ENCODE data around the gene DENND4A.
"Not testable (repeated sequence)": the region's sequence is repeated elsewhere in the genome, so short reads cannot be mapped to it uniquely, and the experiment has no call there.

Gene DENND4A

GRCh38 chr15:65818927-65819562 is 27.0 kb upstream of the DENND4A start:
- DNase-seq: no peak

DNA sequence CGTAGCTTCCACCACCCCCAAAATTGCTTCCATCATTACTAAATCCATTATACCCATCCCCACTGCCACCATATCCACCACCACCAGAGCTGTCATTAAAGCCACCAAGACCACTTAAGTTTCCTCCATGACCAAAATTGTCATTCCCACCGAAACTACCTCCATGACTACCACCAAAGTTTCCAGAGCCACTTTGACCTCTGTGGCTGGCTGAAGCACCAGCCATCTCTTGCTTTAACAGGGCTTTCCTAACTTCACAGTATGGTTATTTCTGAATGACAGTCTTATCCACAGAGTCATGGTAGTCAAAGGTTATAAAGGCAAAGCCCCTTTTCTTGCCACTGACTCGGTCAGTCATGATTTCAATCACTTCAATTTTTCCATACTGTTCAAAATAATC is 24.3 kb upstream of the DENND4A start:
- no peak for DNase-seq

DNA sequence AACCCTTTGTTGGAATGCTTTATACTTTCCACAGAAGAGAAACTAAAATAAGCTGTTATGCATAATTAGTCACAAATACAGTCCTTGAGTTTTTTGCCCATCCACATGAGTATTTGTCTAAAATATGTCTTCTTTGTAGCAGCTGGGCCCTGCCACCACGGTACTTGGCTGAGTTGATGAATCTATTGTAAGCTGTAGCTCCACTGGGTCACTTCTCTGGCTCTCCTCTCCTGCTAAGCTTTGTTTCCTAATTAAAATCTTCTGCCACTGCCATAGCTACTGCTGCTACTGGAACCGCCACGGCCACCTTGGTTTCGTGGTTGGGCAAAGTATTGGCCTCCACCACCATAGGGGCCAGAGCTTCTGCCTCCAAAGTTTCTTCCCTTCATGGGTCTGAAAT is 23.9 kb upstream of the DENND4A start:
- not testable (repeated sequence) for DNase-seq

DNA sequence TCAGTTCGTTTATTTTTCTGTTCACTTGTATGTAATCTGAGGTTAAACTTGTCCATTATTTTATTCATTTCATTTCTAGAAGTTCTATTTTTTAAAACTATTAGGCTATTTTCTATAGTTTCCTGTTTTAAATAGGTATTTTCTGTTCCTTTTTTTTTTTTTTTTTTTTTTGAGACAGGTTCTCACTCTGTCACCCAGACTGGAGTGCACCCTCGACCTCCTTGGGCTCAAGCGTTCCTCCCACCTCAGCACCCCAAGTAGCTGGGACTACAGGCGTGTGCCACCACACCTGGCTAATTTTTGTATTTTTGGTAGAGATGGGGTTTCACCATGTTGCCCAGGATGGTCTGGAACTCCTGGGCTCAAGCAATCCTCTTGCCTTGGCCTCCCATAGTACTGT is 22.2 kb upstream of the DENND4A start:
- not testable (repeated sequence) for DNase-seq

DNA sequence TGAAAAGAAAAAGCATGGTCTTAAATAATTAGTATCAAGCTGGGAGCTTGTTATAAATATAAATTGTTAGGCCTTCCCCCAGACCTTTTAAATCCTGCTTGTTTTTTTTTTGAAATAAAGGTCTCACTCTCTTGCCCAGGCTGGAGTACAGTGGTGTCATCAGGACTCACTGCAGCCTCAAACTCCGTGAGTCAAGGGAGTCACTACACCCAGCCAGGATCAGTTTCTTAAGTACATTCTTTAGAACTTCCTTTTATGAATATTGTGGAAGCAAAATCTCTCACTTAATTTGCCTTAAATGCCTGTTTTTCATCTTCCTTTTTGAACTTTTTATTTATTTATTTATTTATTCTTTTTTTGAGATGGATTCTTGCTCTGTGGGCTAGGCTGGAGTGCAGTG is 20.8 kb upstream of the DENND4A start:
- no peak for DNase-seq

DNA sequence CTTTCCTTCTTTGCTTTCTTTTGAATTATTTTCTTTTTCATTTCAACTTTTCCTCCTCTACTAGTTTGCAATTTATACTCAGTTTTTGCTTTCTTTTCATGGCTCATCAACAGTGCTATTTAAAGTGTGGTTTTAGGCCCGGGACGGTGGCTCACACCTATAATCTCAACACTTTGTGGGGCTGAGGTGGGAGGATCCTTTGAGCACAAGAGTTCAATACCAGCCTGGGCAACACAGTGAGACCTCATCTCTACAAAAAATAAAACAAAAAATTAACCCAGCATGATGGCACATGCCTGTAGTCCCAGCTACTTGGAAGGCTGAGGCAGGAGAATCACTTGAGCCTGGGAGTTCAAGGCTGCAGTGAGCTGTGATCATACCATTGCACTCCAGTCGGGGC is 20.4 kb upstream of the DENND4A start:
- no peak for DNase-seq

DNA sequence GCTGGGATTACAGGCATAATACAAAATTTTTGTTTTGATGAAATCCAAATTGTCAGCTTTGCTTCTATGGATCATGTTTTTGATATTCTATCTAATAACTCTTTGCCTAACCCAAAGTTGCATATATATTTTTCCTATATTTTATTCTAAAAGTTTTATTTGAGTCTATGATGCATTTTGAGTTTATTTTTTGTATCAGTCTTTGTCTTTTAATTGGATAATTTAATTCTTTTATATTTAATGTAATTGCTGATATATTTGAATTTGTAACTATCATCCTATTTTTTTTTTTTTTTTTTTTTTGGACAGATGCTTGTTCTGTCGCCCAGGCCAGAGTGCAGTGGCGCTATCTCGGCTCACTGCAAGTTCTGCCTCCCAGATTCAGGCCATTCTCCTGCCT is 19.7 kb upstream of the DENND4A start:
- DNase-seq: no peak

GRCh38 chr15:65811011-65811733 is 19.1 kb upstream of the DENND4A start:
- DNase-seq: not testable (repeated sequence)

GRCh38 chr15:65806397-65806796 is 14.3 kb upstream of the DENND4A start:
- DNase-seq: no peak

DNA sequence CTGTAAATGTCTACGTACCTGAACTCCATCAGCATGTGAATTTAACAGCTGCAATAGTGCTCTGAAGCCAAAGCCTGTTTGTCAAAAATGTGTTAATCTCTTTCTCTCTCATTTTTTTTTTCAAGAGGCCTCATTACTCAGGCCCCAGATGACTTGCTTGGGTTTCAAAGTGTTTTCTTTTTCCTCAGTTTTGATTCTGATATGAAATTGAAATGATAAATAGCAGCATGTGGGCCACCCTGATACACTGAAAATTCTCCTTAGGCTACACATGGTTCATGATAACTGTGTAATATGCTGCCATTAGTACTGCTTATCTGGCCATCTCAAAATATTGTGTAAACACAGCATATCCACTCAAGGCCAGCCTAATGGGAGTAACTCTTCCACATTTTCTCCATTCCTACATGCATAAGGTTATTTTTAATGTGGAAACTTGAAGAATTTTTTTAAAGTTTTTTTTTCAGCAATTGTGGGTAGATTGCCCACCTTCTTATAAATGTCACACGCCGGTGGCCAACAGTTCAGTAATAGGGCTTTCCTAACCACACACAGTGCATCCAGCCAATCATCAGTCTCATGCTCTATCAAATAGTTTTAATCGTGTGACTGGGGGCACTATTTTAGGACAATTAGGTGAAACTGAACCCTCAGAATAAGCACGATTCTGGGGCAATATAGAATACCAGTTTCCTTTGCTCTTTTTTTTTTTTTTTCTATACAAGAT is 13.1 kb upstream of the DENND4A start:
- no peak for DNase-seq

GRCh38 chr15:65804252-65804931 is 12.3 kb upstream of the DENND4A start:
- no peak for DNase-seq

DNA sequence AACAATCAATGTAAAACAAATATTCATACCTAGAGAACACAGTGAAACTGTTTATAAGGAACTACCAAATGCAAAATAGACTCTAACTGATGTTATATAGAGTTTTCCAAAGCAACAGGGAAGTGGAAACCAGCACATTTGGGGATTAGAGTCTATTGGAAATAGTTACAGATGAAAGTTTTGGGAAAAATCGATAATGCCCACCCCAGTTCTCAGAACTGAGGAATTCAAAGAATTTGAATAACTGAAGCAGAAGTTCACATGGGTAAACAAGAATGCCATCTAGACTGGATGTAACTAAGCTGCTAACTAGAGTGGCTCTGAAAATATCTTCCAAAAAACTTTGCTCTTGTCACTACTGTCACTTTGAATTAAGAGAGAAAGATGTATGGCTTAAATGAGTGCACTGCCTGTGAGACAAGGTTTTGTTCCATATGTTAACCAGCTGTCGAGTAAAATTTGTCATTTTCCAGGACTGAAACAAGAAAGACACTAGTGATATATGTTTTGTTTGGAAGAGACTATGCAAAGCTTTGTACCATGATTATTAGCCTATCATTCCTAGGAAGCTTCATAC is 9.2 kb upstream of the DENND4A start:
- DNase-seq: no peak

DNA sequence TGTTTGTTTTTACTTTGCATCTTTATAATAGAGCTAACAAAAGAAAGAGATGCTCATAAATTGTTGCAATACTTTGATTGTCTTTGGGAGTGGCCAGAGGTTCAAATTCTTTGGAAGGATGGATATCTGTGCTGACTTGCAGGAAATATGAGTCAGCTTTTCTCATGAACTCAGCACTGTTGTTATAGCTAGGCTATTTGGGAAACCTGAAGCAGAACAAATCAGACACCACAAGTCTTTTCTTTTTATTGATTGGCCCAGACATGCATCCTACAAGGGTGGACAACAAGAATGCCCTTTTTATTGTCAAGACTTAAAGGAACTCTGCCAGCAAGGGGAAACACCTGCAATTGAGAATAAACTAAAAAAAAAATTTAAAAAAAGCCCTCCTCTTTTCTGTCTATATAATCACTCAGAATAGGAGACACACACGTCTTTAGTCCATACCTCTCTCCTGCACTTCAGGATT is 4.6 kb upstream of the DENND4A start:
- DNase-seq: no peak

GRCh38 chr15:65795663-65796216 is 3.6 kb upstream of the DENND4A start:
- no peak for DNase-seq

- DNase-seq: no peak
Observed at GRCh38 chr15:65793818-65794104, 1.7 kb upstream of the DENND4A start.

DNA sequence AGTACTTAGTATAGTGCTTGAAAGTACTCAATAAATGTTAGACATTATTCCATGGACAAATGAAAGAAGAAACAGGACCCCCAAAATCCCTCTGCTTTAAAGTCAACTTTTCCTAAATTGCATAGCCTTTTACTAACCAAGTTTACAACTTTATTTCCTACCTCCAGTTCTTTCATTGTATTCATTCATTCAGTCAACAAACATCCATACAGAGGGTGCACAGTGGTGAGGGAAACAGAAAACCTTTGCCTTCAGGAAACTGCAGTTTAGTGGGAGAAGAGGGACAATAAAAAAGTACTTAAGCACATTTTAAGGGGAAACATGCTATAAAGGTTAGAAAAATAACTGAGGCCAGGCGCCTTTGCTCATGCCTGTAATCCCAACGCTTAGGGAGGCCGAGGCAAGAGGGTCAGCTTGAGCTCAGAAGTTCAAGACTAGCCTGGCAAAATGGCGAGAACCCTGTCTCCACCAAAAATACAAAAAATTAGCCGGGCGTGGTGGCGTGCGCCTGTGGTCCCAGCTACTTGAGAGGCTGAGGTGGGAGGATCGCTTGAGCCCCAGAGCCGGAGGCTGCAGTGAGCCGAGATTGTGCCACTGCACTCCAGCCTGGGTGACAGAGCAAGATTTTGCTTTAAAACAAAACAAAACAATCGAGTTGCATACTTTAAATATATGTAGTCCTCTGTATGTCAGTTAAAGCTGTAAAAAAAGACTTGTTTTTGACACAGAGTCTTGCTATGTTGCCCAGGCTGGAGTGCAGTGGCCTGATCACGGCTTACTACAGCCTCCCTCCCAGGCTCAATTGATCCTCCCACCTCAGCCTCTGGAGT is 1.1 kb upstream of the DENND4A start:
- DNase-seq: no peak

DNA sequence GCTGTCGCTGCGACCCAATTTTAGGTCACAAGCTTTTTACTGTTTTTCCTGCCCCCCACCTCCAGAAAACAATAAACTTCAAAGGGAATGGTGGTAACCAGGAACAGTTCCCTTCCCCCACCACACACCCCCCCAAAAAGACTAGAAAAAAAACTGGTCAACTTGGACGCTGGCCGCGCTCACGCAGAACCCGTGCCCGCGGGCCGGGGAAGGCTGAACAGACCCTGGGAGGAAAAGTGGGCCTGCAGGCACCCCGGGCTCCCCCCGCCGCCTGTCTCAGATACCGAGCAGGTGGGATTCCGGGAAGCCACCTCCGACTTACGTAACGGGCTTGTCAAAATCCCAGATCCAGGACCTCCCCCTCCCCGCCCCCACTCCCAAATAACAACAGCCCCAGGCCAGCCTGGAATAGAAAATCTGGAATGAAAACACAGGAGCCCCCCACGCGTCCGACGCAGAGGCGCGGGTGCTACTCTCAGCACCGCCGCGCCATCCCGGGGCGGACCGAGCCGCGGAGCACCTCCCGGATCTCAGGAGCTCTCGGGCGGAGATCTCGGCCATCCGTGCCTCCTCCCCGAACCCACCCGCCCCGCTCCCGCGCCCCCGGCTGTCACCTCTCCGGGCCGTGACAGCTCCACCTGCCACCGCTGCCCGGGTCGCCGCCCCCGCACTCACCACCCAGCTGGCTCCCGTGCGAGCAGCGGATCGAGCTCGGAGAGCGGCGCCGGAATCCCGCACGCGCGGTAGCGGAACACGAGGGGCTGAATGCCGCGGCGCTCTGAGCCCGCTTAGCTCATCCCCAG is 557 bp downstream of the DENND4A start:
- DNase-seq: peak in 1 of 2 donors; percentile 66

- peak in 1 of 2 donors; percentile 18 for DNase-seq
Observed at GRCh38 chr15:65790694-65791334, 1.3 kb downstream of the DENND4A start.

GRCh38 chr15:65789759-65790425 is 2.2 kb downstream of the DENND4A start:
- DNase-seq: no peak

DNA sequence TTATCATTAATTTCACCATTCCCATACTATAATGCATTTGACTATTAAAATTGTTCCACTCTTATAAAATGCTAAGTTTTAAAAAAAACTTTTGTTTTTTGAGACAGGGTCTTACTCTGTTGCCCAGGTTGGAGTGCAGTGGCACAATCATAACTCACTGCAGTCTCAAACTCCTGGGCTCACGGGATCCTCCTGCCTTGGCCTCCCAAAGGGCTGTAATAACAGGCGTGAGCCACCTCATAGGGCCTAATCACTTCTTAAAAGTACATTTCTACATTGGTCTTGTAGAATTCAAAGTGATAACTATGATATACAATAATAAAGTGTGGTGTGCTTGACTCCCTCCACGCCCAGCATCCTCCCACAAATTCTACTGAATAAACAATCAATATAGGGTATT is 3.0 kb downstream of the DENND4A start:
- DNase-seq: no peak
